PFSK-1 (cell line): Measurements from ENCODE around the gene TP63.

Source experiments
- POLR2AphosphoS5 ChIP-seq: IDR thresholded peaks from 2 replicates; pipeline ENCODE4 v1.6.1; 2012; ENCODE audit warnings: low read depth, mild to moderate bottlenecking, control low read depth, low read length, moderate library complexity
- REST ChIP-seq, 2 experiments: IDR thresholded peaks; 2 replicates each; pipeline versions ENCODE4 v1.6.1 to v1.8.0; 2011 to 2012; ENCODE audit warnings: low read depth in 2 of 2, low read length in 2 of 2, control low read depth in 1 of 2, inconsistent platforms in 1 of 2, mild to moderate bottlenecking in 1 of 2, moderate library complexity in 1 of 2; ENCODE audit not compliant: insufficient read depth in 1 of 2
- SIN3A ChIP-seq: IDR thresholded peaks from 2 replicates; pipeline ENCODE4 v1.6.1; 2012; ENCODE audit warnings: mild to moderate bottlenecking, low read length, moderate library complexity, borderline replicate concordance; ENCODE audit not compliant: insufficient read depth
- TAF1 ChIP-seq: IDR thresholded peaks from 2 replicates; pipeline ENCODE4 v1.6.1; 2012; ENCODE audit warnings: low read length, control low read depth, borderline replicate concordance; ENCODE audit not compliant: insufficient read depth

GRCh38 chr3:189842681-189843602 is 211.8 kb downstream of the TP63 start:
- no peak for TF ChIP-seq POLR2AphosphoS5
- no peak for TF ChIP-seq SIN3A
- no peak for TF ChIP-seq REST (IDR thresholded peaks at IDR 0.05; ENCODE audit: insufficient read depth in 1 of 2, low read depth in 2 of 2, low read length in 2 of 2)
- TF ChIP-seq TAF1: no peak
